ENCODE data around the gene SLC44A1.

Gene SLC44A1

DNA sequence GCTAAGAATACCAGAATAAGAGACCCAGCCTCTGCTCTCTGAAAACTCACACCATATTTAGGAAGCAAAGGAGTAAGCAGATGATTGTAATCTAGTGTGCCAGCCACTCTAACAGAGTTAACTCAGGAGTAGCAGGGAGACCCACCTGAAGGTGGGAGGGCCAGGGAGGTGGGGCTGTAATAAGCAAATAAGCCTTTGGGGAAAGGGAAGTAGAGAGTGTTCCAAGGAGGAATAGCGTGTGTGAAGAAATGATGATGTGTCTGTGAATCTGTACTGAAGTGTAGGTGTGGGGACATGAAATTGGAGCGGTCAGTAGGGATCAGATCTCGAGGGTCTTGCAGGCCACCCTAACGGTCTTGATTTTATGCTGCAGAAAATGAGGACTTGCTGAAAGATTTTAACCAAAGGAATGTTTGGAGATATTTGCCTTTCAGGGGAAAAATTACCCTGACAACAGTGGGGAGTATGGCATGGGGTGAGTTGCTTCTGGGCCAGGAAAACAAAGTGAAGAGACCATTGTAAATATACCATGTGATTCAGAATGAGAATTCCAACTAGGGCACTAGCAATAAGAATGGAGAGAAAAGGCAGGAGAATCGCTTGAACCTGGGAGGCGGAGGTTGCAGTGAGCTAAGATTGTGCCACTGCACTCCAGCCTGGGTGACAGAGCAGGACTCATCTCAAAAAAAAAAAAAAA lies 159.2 kb downstream of the SLC44A1 start:
- Histone ChIP-seq H3K27ac (ENCODE audit: low read depth, low read length) (no peak overlapping the region), H3K4me3 (ENCODE audit: low read depth in 1 of 2, low read length in 2 of 2) (no peak overlapping the region), H3K4me1 (ENCODE audit: insufficient read depth, low read length) (no peaks in the 10 kb centered on the region), H3K36me3 (ENCODE audit: insufficient read depth, low read length) (no peaks in the 10 kb centered on the region), H3K9ac (ENCODE audit: low read length) (no peak overlapping the region), H3K27me3 (ENCODE audit: control insufficient read depth in 1 of 2, insufficient read depth in 2 of 2, low read length in 2 of 2) (no peaks in the 10 kb centered on the region), H3K9me3 (ENCODE audit: low read length) (no peaks in the 10 kb centered on the region)

DNA sequence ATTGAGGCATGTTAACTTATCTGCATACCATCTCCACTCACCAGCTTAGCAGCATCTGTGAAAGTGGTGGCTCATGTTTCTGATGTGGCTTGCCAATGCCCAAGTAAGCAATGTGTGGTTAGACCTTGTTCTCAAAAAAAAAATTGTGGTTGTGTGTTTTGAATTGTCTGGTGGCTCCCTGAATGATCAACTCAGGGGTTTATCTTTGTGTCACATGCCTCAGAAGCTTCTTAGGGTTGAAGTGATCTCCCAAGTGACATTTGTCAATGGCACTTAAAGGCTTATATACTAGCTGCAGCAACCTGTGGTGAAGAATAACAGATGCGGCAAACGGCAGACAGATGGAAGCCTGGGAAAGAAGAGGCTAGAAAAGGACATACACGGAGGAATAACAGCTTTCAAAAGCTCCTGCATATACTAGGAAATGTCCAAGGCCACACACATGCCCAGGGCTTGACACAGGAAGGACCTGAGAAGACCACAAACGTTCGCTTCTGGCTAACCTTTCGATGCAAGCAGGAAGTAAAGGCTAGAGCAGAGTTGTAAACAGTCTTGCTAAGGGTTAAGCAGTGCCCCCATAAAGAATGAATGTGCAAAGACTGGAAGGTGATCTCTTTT lies 161.2 kb downstream of the SLC44A1 start:
- Histone ChIP-seq H3K27me3 (ENCODE audit: control insufficient read depth in 1 of 2, insufficient read depth in 2 of 2, low read length in 2 of 2) (no peaks in the 10 kb centered on the region), H3K9ac (ENCODE audit: low read length) (no peak overlapping the region), H3K9me3 (ENCODE audit: low read length) (no peaks in the 10 kb centered on the region), H3K4me1 (ENCODE audit: insufficient read depth, low read length) (no peaks in the 10 kb centered on the region), H3K4me3 (ENCODE audit: low read depth in 1 of 2, low read length in 2 of 2) (no peak overlapping the region), H3K27ac (ENCODE audit: low read depth, low read length) (no peak overlapping the region), H3K36me3 (ENCODE audit: insufficient read depth, low read length) (no peaks in the 10 kb centered on the region)

GRCh38 chr9:105406369-105406768 lies 161.9 kb downstream of the SLC44A1 start:
- Histone ChIP-seq H3K27ac (ENCODE audit: low read depth, low read length) (no peak overlapping the region), H3K4me1 (ENCODE audit: insufficient read depth, low read length) (no peaks in the 10 kb centered on the region), H3K36me3 (ENCODE audit: insufficient read depth, low read length) (no peaks in the 10 kb centered on the region), H3K9me3 (ENCODE audit: low read length) (no peaks in the 10 kb centered on the region), H3K4me3 (ENCODE audit: low read depth in 1 of 2, low read length in 2 of 2) (no peak overlapping the region), H3K9ac (ENCODE audit: low read length) (no peak overlapping the region), H3K27me3 (ENCODE audit: control insufficient read depth in 1 of 2, insufficient read depth in 2 of 2, low read length in 2 of 2) (no peaks in the 10 kb centered on the region)

DNA sequence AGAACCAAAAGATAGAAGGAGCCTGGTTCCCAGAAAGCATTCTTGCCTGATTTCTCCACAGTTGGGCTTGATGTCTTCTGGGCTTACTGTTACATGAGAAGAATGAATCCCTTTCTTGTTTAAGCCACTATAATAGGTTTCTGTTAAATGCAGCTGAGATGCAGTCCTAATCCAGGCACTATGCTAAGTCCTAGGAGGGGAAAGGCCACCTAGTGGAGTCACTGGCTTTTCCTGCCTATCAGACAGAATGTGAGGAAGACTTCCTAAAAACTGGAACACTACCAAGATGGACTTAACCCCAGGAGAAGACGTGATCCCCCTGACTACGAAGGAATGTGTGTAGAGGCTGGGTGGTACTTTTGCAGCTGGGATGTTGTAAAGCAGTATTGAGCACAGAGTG lies 169.1 kb downstream of the SLC44A1 start:
- Histone ChIP-seq H3K36me3 (ENCODE audit: insufficient read depth, low read length) (no peaks in the 10 kb centered on the region), H3K9ac (ENCODE audit: low read length) (no peak overlapping the region), H3K9me3 (ENCODE audit: low read length) (no peaks in the 10 kb centered on the region), H3K4me3 (ENCODE audit: low read depth in 1 of 2, low read length in 2 of 2) (no peak overlapping the region), H3K4me1 (ENCODE audit: insufficient read depth, low read length) (peaks cover 5% of the 10 kb centered on the region), H3K27ac (ENCODE audit: low read depth, low read length) (no peak overlapping the region), H3K27me3 (ENCODE audit: control insufficient read depth in 1 of 2, insufficient read depth in 2 of 2, low read length in 2 of 2) (no peaks in the 10 kb centered on the region)

- no peak overlapping the region for H3K27ac ChIP-seq (ENCODE audit: low read depth, low read length)
These were observed 170.7 kb downstream of the SLC44A1 start for GRCh38 chr9:105414947-105415661.

DNA sequence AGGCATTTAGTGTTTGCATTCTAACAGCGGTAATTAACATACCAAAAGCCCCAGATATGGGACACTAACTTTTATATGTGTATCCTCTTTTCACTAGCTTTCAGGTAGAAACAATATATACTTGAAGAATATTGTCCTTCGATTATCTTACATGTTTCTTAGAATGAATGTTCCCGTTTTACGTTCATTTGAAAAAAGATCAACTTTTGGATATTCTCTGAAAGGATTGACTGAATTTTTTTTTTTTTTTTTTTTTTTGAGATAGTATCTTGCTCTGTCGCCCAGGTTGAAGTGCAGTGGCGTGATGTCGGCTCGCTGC lies 171.2 kb downstream of the SLC44A1 start:
- Histone ChIP-seq H3K36me3 (ENCODE audit: insufficient read depth, low read length) (no peaks in the 10 kb centered on the region), H3K27me3 (ENCODE audit: control insufficient read depth in 1 of 2, insufficient read depth in 2 of 2, low read length in 2 of 2) (no peaks in the 10 kb centered on the region), H3K4me3 (ENCODE audit: low read depth in 1 of 2, low read length in 2 of 2) (no peak overlapping the region), H3K27ac (ENCODE audit: low read depth, low read length) (no peak overlapping the region), H3K4me1 (ENCODE audit: insufficient read depth, low read length) (peaks cover 5% of the 10 kb centered on the region), H3K9ac (ENCODE audit: low read length) (no peak overlapping the region), H3K9me3 (ENCODE audit: low read length) (no peaks in the 10 kb centered on the region)

More at GRCh38 chr9:105414947-105415661, 170.7 kb downstream of the SLC44A1 start:
- no peaks in the 10 kb centered on the region for H3K36me3 ChIP-seq (ENCODE audit: insufficient read depth, low read length)
- no peaks in the 10 kb centered on the region for H3K9me3 ChIP-seq (ENCODE audit: low read length)
- H3K27me3 ChIP-seq (ENCODE audit: control insufficient read depth in 1 of 2, insufficient read depth in 2 of 2, low read length in 2 of 2): no peaks in the 10 kb centered on the region
- no peak overlapping the region for H3K4me3 ChIP-seq (ENCODE audit: low read depth in 1 of 2, low read length in 2 of 2)
- H3K4me1 ChIP-seq (ENCODE audit: insufficient read depth, low read length): peaks cover 5% of the 10 kb centered on the region
- no peak overlapping the region for H3K9ac ChIP-seq (ENCODE audit: low read length)

GRCh38 chr9:105416840-105417239 lies 172.4 kb downstream of the SLC44A1 start:
- Histone ChIP-seq H3K27ac (ENCODE audit: low read depth, low read length) (no peak overlapping the region), H3K9me3 (ENCODE audit: low read length) (no peaks in the 10 kb centered on the region), H3K36me3 (ENCODE audit: insufficient read depth, low read length) (no peaks in the 10 kb centered on the region), H3K9ac (ENCODE audit: low read length) (no peak overlapping the region), H3K4me1 (ENCODE audit: insufficient read depth, low read length) (peaks cover 5% of the 10 kb centered on the region), H3K4me3 (ENCODE audit: low read depth in 1 of 2, low read length in 2 of 2) (no peak overlapping the region), H3K27me3 (ENCODE audit: control insufficient read depth in 1 of 2, insufficient read depth in 2 of 2, low read length in 2 of 2) (no peaks in the 10 kb centered on the region)

DNA sequence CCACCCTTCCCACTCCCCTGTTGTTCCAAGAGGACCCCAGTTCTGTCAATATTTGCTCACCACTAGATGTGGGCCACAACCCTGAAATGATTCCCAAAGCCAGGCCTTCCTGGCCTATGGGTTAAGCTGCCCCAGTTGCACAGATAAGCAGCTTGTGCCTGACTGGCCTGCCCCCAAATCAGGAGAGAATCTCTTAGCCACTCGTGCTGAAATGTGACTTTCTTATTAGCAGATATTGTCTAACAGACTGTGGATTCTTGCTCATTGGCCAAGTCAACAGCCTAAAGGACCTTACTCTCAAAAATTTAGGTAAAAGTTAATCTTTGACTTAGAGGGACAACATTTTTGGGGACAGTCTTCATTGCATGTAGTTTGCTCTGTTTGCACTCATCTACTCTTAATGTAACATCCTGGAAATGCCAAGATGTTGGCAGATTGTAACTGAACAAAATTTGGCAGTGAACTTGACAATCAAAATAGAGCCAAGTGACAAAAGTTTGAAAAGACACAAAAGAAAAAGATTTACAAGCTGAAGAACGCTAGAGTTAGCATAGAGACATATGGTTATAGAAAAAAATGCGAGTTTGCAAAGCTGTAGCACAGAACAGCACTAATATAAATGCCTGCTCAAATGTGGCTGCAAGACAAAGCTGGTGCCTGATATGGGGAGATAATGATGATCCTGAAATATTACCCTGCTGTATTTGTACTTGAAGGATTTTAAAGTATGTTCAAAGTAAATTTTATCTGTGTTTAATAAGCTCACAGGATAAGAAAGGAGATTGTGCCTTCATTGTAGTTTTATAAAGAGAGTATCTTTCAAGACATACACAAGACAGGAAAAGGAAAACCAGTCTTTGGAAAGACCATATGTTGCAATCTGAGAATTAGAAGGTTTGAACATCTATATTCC lies 174.4 kb downstream of the SLC44A1 start:
- Histone ChIP-seq H3K4me1 (ENCODE audit: insufficient read depth, low read length) (peaks cover 5% of the 10 kb centered on the region), H3K36me3 (ENCODE audit: insufficient read depth, low read length) (no peaks in the 10 kb centered on the region), H3K9me3 (ENCODE audit: low read length) (no peaks in the 10 kb centered on the region), H3K27ac (ENCODE audit: low read depth, low read length) (no peak overlapping the region), H3K9ac (ENCODE audit: low read length) (no peak overlapping the region), H3K4me3 (ENCODE audit: low read depth in 1 of 2, low read length in 2 of 2) (no peak overlapping the region), H3K27me3 (ENCODE audit: control insufficient read depth in 1 of 2, insufficient read depth in 2 of 2, low read length in 2 of 2) (no peaks in the 10 kb centered on the region)

DNA sequence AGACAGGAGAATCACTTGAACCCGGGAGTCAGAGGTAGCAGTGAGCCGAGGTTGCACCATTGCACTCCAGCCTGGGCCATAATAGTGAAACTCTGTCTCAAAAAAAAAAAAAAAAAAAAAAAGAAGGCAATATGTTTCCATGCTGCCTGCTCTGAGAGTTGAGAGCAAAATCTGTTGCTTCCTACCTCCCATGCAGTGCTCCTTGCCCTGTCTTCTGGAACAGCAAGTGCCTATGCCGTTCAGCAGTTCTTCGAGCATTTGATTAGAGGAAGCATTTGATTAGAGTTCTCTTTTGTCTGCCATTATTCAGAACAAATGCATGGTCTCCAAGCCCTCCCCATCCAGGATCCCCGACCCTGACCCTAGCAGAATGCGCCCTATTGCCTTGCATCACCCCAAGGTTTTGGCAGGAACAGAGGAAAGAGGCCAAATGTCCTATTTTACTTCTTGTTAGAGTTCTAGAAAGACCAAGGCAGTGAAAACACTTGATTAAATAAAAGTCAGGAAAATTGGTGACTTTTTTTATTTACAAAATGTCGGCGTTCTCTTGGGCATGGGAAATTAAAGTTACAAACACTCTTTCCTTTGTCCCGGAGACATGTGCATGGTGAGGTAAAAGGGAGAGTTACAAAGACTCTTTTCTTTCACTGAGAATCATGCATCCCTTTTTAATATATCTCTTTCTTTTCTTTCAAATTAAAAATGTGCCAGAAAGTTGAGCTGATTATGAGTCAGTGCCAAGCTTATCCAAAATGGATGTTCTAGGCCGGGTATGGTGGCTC lies 175.6 kb downstream of the SLC44A1 start:
- Histone ChIP-seq H3K27me3 (ENCODE audit: control insufficient read depth in 1 of 2, insufficient read depth in 2 of 2, low read length in 2 of 2) (no peaks in the 10 kb centered on the region), H3K4me1 (ENCODE audit: insufficient read depth, low read length) (peaks cover 5% of the 10 kb centered on the region), H3K9me3 (ENCODE audit: low read length) (no peaks in the 10 kb centered on the region), H3K4me3 (ENCODE audit: low read depth in 1 of 2, low read length in 2 of 2) (no peak overlapping the region), H3K36me3 (ENCODE audit: insufficient read depth, low read length) (no peaks in the 10 kb centered on the region), H3K9ac (ENCODE audit: low read length) (no peak overlapping the region), H3K27ac (ENCODE audit: low read depth, low read length) (no peak overlapping the region)

DNA sequence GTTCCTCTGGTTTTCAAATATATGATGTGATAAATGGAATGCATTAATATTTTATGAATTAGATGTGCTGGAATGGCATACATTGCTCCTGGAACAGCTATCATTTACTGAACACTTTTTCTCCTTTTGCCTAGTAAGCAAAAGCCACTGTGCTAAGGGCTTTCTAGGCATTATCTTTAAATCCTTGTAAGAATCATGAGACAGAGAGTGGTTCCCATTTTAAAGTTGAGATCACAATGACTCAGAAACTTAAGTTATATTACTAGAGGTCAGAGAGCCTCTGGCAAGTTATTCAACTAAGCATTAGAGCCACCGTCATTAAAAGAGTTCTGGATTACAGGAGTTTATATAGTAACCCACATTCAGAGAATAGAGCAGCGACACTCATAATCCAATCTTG lies 176.7 kb downstream of the SLC44A1 start:
- H3K36me3 ChIP-seq (ENCODE audit: insufficient read depth, low read length): no peaks in the 10 kb centered on the region
- no peak overlapping the region for H3K9ac ChIP-seq (ENCODE audit: low read length)
- H3K4me1 ChIP-seq (ENCODE audit: insufficient read depth, low read length): no peaks in the 10 kb centered on the region
- H3K9me3 ChIP-seq (ENCODE audit: low read length): no peaks in the 10 kb centered on the region
- H3K27me3 ChIP-seq (ENCODE audit: control insufficient read depth in 1 of 2, insufficient read depth in 2 of 2, low read length in 2 of 2): no peaks in the 10 kb centered on the region
- no peak overlapping the region for H3K27ac ChIP-seq (ENCODE audit: low read depth, low read length)
- no peak overlapping the region for H3K4me3 ChIP-seq (ENCODE audit: low read depth in 1 of 2, low read length in 2 of 2)
